Retinal pigment epithelial cell (primary cell): Measurements from ENCODE around the gene LANCL2.
"Not testable (repeated sequence)": the region's sequence is repeated elsewhere in the genome, so short reads cannot be mapped to it uniquely, and the experiment has no call there.

Experiments
- DNase-seq: peaks from one replicate; pipeline ENCODE4 v3.0.0-alpha.2; 2010; ENCODE audit warnings: low read depth
- H3K4me3 ChIP-seq: 2 replicates; pipeline ENCODE4 v1.5.1; 2011; ENCODE audit warnings: mild to moderate bottlenecking, low read length, control low read depth, moderate library complexity
- TF ChIP-seq, protein P1 (sequence below): conservative IDR thresholded peaks from 2 replicates; pipeline ENCODE4 v1.5.1; 2011; ENCODE audit warnings: low read depth, low read length, control low read depth, inconsistent platforms

The LANCL2 gene

DNA sequence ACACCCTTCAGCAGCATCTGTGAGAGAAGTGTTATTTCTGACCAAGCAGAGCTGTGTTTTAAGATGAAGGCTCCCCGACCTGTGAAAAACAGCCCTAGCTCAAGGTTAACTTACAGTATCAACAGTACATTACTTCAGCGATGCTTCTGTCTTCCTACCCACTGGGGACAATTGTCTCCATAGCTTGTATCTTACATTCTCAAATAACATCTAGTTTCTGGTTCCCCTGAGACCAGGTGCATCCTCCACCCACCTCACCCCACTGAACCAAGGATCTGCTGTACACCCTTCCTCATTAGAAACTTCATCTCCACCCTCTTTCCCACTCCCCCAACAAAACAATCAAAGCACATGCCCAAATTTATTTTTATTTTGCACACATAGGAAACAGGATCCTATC lies 105.1 kb downstream of the LANCL2 start:
- TF ChIP-seq, protein P1, sequence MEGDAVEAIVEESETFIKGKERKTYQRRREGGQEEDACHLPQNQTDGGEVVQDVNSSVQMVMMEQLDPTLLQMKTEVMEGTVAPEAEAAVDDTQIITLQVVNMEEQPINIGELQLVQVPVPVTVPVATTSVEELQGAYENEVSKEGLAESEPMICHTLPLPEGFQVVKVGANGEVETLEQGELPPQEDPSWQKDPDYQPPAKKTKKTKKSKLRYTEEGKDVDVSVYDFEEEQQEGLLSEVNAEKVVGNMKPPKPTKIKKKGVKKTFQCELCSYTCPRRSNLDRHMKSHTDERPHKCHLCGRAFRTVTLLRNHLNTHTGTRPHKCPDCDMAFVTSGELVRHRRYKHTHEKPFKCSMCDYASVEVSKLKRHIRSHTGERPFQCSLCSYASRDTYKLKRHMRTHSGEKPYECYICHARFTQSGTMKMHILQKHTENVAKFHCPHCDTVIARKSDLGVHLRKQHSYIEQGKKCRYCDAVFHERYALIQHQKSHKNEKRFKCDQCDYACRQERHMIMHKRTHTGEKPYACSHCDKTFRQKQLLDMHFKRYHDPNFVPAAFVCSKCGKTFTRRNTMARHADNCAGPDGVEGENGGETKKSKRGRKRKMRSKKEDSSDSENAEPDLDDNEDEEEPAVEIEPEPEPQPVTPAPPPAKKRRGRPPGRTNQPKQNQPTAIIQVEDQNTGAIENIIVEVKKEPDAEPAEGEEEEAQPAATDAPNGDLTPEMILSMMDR: no peak
- no peak for DNase-seq
- no peak overlapping the region for H3K4me3 ChIP-seq

DNA sequence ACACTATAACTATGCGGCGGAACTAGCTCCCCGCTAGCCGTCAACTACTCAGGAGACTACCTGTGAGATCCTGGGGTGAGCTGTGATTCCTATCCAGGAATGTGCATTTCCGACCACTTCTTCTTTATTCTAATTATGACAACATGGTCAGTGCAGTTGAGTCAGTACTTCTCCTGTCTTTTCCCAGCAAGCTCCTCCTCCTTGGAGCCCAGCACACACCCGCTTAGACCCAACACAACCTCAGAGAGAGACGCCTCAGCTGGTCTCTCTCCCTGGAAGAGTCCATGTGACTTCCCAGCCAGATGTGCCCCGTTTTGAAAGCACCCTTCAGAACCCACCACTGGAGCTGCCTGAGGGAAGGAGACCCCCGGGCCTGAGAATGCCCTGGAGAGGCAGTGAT lies 106.5 kb downstream of the LANCL2 start:
- H3K4me3 ChIP-seq, DNase-seq: not testable (repeated sequence)

DNA sequence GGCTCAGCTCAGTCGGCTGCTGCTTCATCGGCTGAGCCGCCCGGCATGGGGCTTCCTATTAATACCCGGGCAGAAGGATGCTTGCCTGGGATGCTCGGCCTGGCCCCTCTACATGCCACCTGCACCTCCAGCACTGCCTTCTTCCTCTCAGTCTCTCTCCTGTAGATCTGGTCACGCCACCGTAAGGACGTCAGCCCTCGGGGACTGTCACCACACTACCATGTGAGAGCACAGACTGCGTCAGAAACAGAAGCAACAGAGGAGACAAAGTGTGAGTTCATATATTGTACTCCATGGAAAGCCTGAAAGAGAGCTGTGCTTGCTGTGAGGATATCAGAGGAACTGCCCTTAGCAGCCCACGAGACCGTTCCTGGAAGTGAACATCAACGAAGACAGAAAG lies 107.3 kb downstream of the LANCL2 start:
- not testable (repeated sequence) for DNase-seq, H3K4me3 ChIP-seq

DNA sequence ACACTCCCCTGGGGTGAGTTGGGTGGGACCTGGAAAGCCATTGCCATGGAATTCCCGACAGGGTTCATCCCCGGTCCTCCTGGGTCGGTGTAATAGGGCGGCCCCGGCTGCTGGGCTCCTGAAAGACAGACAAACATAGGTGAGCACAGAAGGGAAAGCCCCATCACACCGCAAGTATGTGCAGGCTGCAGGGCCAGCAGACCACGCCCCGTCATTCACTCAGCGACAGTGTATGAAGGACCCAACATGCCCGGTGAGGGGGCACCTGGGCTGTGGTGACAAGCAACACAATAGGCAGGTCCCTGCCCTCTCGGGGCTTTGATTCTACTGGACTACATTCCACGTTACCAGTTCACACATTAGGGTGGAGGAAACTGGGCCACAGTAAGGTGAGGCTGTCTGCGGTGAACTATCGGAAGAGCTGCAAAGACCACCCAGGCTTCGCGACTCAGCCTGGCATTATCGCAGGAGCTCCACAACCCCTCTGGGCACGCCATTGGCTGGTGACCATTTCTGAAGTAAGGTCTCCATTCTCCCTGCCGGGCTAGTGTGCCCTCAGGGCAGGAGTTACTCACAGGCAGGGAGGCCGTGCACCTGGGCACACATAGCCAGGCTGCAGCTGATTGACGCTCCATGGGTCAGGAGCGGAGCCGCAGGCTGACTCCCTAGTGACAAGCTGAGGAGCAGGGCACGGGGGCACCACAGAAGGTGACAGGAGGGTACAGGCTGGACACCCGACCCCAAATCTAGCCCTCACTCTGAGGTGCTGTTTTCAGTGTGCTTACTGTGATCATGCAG lies 108.0 kb downstream of the LANCL2 start:
- H3K4me3 ChIP-seq: no peak overlapping the region
- DNase-seq: no peak
- TF ChIP-seq, protein P1: no peak

DNA sequence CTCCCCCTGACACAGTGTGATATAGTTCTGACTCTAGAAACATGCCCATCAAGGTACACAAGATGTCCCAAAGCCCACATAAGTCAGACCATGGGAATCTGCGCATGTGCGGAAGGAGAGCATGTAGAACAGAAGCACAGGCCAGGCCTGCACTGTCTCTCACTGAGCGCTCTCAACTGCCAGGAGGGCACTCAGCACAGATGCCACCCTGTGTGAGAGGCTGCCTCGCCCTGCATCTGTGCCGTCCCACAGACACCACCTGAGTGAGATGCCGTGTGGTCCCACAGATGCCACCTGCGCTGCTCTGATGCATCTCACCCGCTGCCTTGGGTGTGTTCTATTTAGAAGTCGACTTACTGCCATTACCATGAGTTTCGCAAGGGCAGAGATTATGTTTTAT lies 108.8 kb downstream of the LANCL2 start:
- no peak overlapping the region for H3K4me3 ChIP-seq
- TF ChIP-seq, protein P1: no peak
- DNase-seq: no peak

DNA sequence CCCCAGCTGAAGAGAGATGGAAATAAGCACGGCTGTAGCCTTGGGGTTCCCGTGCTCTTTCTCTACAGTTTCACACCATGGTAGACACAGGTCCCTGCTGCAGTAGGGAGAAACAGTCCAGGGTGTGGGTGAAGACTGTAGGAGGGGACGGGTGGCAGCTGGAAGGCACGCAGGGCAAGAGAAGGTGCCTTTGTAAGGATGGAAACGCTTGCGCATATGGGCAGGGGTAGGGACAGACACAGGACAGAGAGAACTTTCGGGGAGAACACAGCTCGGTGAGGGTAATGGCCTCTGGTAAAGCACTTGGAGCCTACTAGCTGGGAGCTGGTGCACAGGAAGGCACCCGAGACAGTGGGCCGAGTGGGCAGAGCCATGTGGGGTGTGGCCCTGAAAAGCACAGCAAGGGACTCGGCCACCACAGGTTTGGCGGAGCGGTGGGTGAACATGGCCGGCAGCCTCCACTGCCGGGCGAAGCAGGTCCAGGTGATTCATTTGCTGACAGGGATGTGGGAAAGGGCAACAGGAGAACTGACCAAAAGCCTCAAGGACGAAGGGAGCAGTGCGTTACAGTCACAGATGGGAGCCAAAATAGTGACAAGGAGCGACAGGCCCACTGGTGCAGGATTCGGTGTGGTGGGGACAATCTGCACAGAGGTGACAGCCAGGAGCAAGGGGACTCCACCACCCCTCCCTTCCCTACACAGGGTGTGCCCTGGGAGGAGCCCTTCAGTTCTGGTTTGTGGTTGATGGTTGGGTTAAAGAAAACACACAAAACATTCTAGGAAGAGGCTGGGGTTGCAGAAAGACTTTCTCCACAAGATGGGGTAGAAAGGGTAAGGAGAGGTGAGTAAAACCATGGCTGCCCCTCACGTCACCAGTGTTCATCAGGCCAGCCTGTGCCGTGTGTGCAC lies 110.1 kb downstream of the LANCL2 start:
- H3K4me3 ChIP-seq: no peak overlapping the region
- TF ChIP-seq, protein P1: no peak
- no peak for DNase-seq

DNA sequence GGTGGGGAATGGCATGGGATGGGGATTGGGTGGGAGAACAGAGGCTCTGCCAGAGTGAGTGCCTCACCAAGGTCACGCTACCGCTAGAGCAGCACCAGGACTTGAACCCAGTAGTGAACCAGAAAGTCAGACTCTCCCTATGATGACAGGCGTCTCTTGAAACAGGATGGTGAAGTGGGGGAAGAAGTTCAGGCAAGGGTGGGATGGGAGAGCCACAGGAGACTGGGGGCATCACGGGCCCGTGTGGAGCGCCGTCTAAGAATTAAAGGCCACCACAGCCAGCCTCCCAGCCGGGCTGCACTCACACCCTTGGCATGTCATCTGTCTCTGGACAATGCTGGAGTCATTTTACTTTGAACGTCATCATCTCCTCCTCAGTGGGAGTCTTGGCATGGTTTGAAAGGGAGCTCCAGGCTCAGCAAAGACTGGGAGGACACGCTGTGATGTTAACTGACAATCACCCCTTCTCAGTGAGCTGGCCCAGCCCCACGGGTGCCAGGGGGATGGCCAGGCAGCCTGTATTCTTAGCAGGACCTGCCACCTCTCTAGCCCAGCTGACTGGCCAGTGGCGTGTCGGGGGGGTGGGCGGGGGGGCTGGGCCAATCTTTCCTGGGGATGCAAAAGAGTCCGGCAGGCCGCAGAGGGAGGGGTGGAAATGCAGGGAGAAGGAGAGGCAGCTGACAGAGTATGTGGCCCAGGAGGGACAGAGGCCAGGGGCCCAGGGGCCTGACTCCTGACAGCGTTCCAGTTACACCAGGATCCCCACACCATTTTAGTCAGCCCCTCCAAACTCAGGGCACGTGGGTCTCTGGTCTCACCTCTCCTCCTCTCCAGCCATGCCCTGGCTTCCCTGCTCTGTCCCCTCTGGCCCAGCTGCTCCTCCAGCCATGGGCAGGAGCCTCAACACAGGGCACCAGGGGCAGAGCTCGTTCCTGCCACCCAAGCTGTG lies 111.0 kb downstream of the LANCL2 start:
- no peak for DNase-seq
- no peak overlapping the region for H3K4me3 ChIP-seq
- TF ChIP-seq, protein P1: no peak
